ENCODE data around the gene IRX6. TPM values are rescaled to one million over a fixed set of nuclear protein-coding genes. Genes with fewer than 3 reads are reported as not detected.

IRX6 gene
- total RNA-seq, 1 experiment from 2014 or later: not detected

GRCh38 chr16:55294129-55294528 is 29.9 kb upstream of the IRX6 start:
- Histone ChIP-seq H4K91ac (ENCODE audit: insufficient read length, low read depth, low read length) (no peak overlapping the region), H3K9me3 (ENCODE audit: control insufficient read depth, low read depth, low read length) (no peaks in the 10 kb centered on the region), H3K79me2 (ENCODE audit: insufficient read depth, low read length) (no peaks in the 10 kb centered on the region), H3K18ac (ENCODE audit: insufficient read length, low read depth, low read length) (no peak overlapping the region), H2BK20ac (ENCODE audit: low read depth, low read length, poor library complexity, severe bottlenecking) (no peak overlapping the region), H3K23ac (ENCODE audit: insufficient read length, low read depth, low read length) (no peak overlapping the region), H2BK15ac (ENCODE audit: low read depth, low read length) (no peak overlapping the region), H3K9ac (ENCODE audit: extremely low read depth, insufficient read length, low read length) (no peak overlapping the region), H3K27ac (ENCODE audit: insufficient read length, low read depth, low read length) (no peak overlapping the region), H2AK5ac (ENCODE audit: insufficient read length, low read length) (no peak overlapping the region), H4K8ac (replicated peaks; ENCODE audit: insufficient read length, low read depth, low read length) (no peak overlapping the region), H4K5ac (ENCODE audit: insufficient read length, low read depth, low read length) (no peak overlapping the region), H2BK5ac (ENCODE audit: insufficient read length, low read length) (no peak overlapping the region), H4K20me1 (ENCODE audit: control insufficient read depth, insufficient read depth, insufficient read length) (no peaks in the 10 kb centered on the region), H3K14ac (ENCODE audit: insufficient read depth, low read length) (no peak overlapping the region), H3K4ac (ENCODE audit: low read depth, low read length) (no peak overlapping the region), H3K79me1 (ENCODE audit: insufficient read depth, low read depth, low read length, poor library complexity, severe bottlenecking) (no peaks in the 10 kb centered on the region), H2BK12ac (ENCODE audit: insufficient read length, low read depth, low read length) (no peak overlapping the region), H2BK120ac (ENCODE audit: low read depth, low read length, poor library complexity, severe bottlenecking) (no peak overlapping the region), H3K56ac (ENCODE audit: insufficient read length, low read depth, low read length) (no peak overlapping the region), H2AFZ (ENCODE audit: low read length) (no peak overlapping the region), H3T11ph (ENCODE audit: low read length) (no peak overlapping the region), H3K4me1 (ENCODE audit: insufficient read depth, low read length) (peaks cover 6% of the 10 kb centered on the region; the same call in 1 of the 2 replicates), H3K23me2 (ENCODE audit: insufficient read length, low read depth, low read length, poor library complexity, severe bottlenecking) (no peaks in the 10 kb centered on the region), H3K27me3 (ENCODE audit: insufficient read depth, low read length) (no peaks in the 10 kb centered on the region), H3K4me2 (ENCODE audit: insufficient read depth, insufficient read length, low read length) (no peak overlapping the region)
- H3K27ac Mint-ChIP-seq: no peak overlapping the region
- H3K9me3 Mint-ChIP-seq: peaks cover 6% of the 10 kb centered on the region in 2 experiments; a peak in 4 of 5 replicates
- peaks cover 31 to 38% of the 10 kb centered on the region in 2 experiments for H3K4me1 Mint-ChIP-seq
- peaks cover 3% of the 10 kb centered on the region for H3K27me3 Mint-ChIP-seq (ENCODE audit: low read depth)
- WGBS (ENCODE audit: extremely low coverage, insufficient read length, low lambda C conversion rate): no CpG with 5 or more reads among the region's 4 CpGs
- H3K4me3 Mint-ChIP-seq: no peak overlapping the region
- H3K36me3 Mint-ChIP-seq (ENCODE audit: insufficient read depth in 1 of 3, low read depth in 3 of 3): peaks cover 0 to 6% (median 3%) of the 10 kb centered on the region in 3 experiments; a peak in 4 of 7 replicates
- no peak for DNase-seq
- TF ChIP-seq, protein P1, sequence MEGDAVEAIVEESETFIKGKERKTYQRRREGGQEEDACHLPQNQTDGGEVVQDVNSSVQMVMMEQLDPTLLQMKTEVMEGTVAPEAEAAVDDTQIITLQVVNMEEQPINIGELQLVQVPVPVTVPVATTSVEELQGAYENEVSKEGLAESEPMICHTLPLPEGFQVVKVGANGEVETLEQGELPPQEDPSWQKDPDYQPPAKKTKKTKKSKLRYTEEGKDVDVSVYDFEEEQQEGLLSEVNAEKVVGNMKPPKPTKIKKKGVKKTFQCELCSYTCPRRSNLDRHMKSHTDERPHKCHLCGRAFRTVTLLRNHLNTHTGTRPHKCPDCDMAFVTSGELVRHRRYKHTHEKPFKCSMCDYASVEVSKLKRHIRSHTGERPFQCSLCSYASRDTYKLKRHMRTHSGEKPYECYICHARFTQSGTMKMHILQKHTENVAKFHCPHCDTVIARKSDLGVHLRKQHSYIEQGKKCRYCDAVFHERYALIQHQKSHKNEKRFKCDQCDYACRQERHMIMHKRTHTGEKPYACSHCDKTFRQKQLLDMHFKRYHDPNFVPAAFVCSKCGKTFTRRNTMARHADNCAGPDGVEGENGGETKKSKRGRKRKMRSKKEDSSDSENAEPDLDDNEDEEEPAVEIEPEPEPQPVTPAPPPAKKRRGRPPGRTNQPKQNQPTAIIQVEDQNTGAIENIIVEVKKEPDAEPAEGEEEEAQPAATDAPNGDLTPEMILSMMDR (conservative IDR thresholded peaks at IDR 0.05): peak; percentile 60
